Measurements from ENCODE around the gene SLC49A4. TPM values are rescaled to one million over a fixed set of nuclear protein-coding genes. Genes with fewer than 3 reads are reported as not detected.

The SLC49A4 gene
- total RNA-seq, 2 donors from 2014 or later: 13.7 to 21.3 TPM

DNA sequence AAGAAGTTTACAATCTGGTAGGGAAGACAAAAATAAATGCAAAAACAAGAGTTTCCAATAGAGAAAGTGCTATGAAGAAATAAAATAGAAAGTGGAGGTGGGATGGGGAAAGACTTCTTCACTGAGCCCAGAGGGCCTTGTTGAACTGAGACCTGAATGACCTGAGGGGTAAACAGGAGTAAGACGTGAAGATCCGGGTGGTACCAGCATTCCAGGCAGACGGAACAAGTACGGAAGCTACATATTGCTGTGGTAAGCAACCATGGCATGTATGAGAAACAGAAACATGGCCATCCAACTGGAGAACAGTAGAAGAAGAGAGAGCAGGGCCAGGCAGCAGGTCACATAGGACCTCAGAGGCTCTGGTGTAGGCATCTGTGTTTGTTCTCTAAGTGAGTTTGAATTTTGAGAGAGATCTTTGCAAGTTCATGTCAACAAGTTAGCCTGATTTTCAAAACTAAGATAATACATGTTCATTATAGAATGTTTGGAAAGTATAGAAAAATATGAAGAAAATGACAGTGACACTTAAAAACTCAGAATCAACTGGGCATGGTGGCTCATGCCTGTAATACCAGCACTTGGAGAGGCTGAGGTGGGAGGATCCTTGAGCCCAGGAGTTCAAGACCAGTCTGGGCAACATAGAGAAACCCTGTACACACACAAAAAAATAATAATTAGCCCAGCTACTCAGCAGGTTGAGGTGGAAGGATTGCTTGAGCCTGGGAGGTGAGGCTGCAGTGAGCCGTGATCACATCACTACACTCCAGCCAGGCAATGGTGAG is 64.3 kb downstream of the SLC49A4 start:
- Histone ChIP-seq H3K27me3 (no peaks in the 10 kb centered on the region), H3K4me3 (no peak overlapping the region), H3K9me3 (no peaks in the 10 kb centered on the region), H3K27ac (no peak overlapping the region), H3K4me1 (no peaks in the 10 kb centered on the region), H3K36me3 (no peaks in the 10 kb centered on the region), H3K9ac (ENCODE audit: low read depth in 2 of 2, low read length in 2 of 2) (no peak overlapping the region)
- TF ChIP-seq, protein P1, sequence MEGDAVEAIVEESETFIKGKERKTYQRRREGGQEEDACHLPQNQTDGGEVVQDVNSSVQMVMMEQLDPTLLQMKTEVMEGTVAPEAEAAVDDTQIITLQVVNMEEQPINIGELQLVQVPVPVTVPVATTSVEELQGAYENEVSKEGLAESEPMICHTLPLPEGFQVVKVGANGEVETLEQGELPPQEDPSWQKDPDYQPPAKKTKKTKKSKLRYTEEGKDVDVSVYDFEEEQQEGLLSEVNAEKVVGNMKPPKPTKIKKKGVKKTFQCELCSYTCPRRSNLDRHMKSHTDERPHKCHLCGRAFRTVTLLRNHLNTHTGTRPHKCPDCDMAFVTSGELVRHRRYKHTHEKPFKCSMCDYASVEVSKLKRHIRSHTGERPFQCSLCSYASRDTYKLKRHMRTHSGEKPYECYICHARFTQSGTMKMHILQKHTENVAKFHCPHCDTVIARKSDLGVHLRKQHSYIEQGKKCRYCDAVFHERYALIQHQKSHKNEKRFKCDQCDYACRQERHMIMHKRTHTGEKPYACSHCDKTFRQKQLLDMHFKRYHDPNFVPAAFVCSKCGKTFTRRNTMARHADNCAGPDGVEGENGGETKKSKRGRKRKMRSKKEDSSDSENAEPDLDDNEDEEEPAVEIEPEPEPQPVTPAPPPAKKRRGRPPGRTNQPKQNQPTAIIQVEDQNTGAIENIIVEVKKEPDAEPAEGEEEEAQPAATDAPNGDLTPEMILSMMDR (IDR thresholded peaks at IDR 0.05): no peak
- intact Hi-C loops (cut with DNase I): no loop called here
- no peak for DNase-seq

DNA sequence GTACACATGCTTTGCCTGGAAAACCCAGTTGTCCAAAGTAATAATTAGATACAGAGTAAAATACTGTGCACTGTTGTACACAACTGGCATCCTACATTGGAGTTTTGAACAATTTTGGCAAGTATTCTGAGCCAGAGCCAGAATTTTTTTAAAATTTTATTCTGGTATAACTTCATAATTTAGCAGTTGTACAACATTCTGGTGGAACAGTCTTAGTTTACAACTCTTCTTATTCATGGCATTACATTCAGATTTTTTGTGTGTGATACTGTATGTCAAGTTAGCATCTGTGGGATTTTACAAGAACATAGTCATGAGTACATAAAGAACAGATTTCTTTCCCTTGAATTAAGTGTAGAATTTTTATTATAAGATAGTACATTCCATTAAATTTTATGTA is 67.5 kb downstream of the SLC49A4 start:
- intact Hi-C loops (cut with DNase I): no loop called here
- no peaks in the 10 kb centered on the region for H3K36me3 ChIP-seq
- H3K4me1 ChIP-seq: no peaks in the 10 kb centered on the region
- no peak for DNase-seq
- H3K9me3 ChIP-seq: no peaks in the 10 kb centered on the region
- H3K9ac ChIP-seq (ENCODE audit: low read depth in 2 of 2, low read length in 2 of 2): no peak overlapping the region
- TF ChIP-seq, protein P1 (IDR thresholded peaks at IDR 0.05): no peak
- no peak overlapping the region for H3K4me3 ChIP-seq
- no peaks in the 10 kb centered on the region for H3K27me3 ChIP-seq
- no peak overlapping the region for H3K27ac ChIP-seq

DNA sequence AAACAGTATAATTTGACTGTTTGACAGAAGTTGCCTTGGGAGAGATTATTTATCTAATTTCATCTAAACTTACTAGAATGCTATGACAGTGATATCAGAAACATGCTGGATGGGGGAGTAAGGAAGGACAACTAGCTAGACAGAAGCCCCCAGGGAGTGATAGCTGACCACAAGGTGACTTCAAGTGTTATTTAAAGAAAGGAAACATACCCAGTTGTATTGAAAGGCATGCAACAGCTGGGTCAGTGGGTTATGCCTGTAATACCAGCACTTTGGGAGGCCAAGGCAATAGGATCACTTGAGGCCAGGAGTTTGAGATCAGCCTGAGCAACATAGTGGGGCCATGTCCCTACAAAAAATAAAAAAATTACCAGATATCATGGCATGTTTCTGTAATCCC is 69.6 kb downstream of the SLC49A4 start:
- Histone ChIP-seq H3K27me3 (no peaks in the 10 kb centered on the region), H3K27ac (no peak overlapping the region), H3K9ac (ENCODE audit: low read depth in 2 of 2, low read length in 2 of 2) (no peak overlapping the region), H3K36me3 (no peaks in the 10 kb centered on the region), H3K4me3 (no peak overlapping the region), H3K4me1 (no peaks in the 10 kb centered on the region), H3K9me3 (no peaks in the 10 kb centered on the region)
- no peak for DNase-seq
- TF ChIP-seq, protein P1 (IDR thresholded peaks at IDR 0.05): no peak
- intact Hi-C loops (cut with DNase I): no loop called here

DNA sequence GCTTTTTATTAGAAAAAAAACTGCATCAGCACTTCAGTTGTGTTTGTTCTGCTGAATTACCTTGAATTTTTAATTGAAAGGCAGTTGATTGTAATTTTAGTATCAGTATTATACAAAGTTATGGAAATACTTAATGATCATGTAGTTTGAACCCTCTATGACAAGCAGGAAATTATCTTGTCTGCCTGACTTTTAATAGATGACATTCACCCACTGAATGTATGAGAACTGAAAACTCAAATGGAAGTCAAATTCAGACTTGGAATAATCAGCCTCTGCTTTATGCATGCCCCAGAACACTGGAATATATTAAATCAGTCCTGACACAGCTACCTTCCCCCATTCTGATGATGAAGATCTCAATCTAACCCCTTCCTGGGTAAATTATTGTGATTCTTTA is 73.5 kb downstream of the SLC49A4 start:
- Histone ChIP-seq H3K36me3 (no peaks in the 10 kb centered on the region), H3K9ac (ENCODE audit: low read depth in 2 of 2, low read length in 2 of 2) (no peak overlapping the region), H3K4me3 (no peak overlapping the region), H3K27ac (no peak overlapping the region), H3K9me3 (no peaks in the 10 kb centered on the region), H3K4me1 (no peaks in the 10 kb centered on the region), H3K27me3 (no peaks in the 10 kb centered on the region)
- intact Hi-C loops (cut with DNase I): no loop called here
- no peak for DNase-seq
- TF ChIP-seq, protein P1 (IDR thresholded peaks at IDR 0.05): no peak

DNA sequence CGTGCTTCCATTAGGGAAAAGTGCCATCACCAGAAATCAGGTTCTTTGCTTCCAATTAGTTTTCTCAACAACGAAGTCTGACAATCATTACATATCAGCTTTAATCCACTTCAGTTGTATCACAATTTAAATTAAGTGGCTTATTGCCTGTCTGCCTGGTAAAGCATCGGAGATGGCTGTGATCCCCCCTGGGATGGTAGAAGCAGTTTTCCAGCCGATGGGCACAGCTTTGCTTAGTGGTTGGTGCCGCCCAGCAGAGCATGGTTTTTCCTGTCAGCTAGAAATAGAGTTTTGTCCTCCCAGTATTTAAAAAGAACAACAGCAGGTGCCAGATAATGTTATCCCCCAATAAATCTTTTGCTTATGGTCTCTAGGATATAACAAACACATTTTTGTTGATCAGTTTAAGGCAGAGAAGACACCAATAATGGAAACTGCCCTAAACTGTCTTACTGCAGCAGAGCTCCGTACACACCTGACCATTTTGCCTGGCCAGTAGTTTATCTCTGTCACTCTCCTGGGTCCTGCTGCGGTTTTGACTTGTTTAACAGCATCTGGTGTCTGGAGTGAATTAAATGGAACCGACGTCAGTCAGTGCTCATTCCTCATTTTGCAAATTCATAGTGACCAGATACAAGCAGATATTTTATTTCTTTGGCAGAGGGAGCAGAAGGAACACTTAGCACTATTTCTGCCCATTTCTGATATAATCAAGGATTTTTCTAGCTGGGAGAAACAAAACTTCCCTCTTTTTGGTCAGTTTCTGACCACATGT is 79.1 kb downstream of the SLC49A4 start:
- intact Hi-C loops (cut with DNase I): no loop called here
- no peak overlapping the region for H3K9ac ChIP-seq (ENCODE audit: low read depth in 2 of 2, low read length in 2 of 2)
- TF ChIP-seq, protein P1 (IDR thresholded peaks at IDR 0.05): no peak

More for the DNA sequence above, 79.1 kb downstream of the SLC49A4 start:
- Histone ChIP-seq H3K4me3 (no peak overlapping the region), H3K27ac (no peak overlapping the region), H3K27me3 (no peaks in the 10 kb centered on the region), H3K36me3 (no peaks in the 10 kb centered on the region), H3K4me1 (no peaks in the 10 kb centered on the region), H3K9me3 (no peaks in the 10 kb centered on the region)
- no peak for DNase-seq
